ENCODE data around the gene DNM2. TPM values are rescaled to one million over a fixed set of nuclear protein-coding genes. Genes with fewer than 3 reads are reported as not detected.

DNM2 gene
- total and polyA plus RNA-seq, 9 of the 15 experiments (the other 6 are each of a cell fraction or from before 2014, with no cell fraction given): 2.2 to 161 (median 72.6) TPM

GRCh38 chr19:10776900-10777650 is 59.2 kb downstream of the DNM2 start:
- H3K4me1 ChIP-seq (replicated peaks in 1 of 2; ENCODE audit: control insufficient read depth in 2 of 2, insufficient read depth in 2 of 2, low read length in 2 of 2): peaks cover 0 to 5% of the 10 kb centered on the region in 2 experiments; a peak in 1 of 5 replicates
- no peak for ATAC-seq
- 69% methylated on average over 14 of the region's 14 CpGs for WGBS (ENCODE audit: insufficient coverage, low coverage, missing lambda C conversion rate)
- H3K36me3 ChIP-seq (ENCODE audit: control insufficient read depth, insufficient read depth, low read length): peaks cover 85% of the 10 kb centered on the region
- no peak for TF ChIP-seq ERF (CRISPR knock-in tag; IDR thresholded peaks at IDR 0.05)
- no peak for TF ChIP-seq THRAP3 (IDR thresholded peaks at IDR 0.05; ENCODE audit: borderline replicate concordance)
- TF ChIP-seq, protein P1, sequence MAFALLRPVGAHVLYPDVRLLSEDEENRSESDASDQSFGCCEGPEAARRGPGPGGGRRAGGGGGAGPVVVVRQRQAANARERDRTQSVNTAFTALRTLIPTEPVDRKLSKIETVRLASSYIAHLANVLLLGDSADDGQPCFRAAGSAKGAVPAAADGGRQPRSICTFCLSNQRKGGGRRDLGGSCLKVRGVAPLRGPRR (CRISPR knock-in tag; IDR thresholded peaks at IDR 0.05): no peak
- TF ChIP-seq NR2C1 (IDR thresholded peaks at IDR 0.05): peak; percentile 27; the same call in 1 of the 2 replicates
- TF ChIP-seq NR2C1 (tag; IDR thresholded peaks at IDR 0.05): peak; percentile 63
- TF ChIP-seq TCF7 (IDR thresholded peaks at IDR 0.05; ENCODE audit: borderline replicate concordance): no peak
- no peak for TF ChIP-seq CBFB (CRISPR knock-in tag; IDR thresholded peaks at IDR 0.05)
- no peak for TF ChIP-seq SMARCE1 (IDR thresholded peaks at IDR 0.05)
- H3K4me2 ChIP-seq (ENCODE audit: insufficient read depth, low read length): no peak overlapping the region
- BruUV-seq (replicated peaks): no TSS peak
- no peaks in the 10 kb centered on the region for H3K9me1 ChIP-seq (ENCODE audit: control insufficient read depth, insufficient read depth, low read length)
- no peaks in the 10 kb centered on the region for H3K79me2 ChIP-seq (ENCODE audit: control insufficient read depth, insufficient read depth, low read length)
- in situ Hi-C loops (cut with MboI): no loop called here
- H3K27me3 ChIP-seq (ENCODE audit: control insufficient read depth in 2 of 2, insufficient read depth in 2 of 2, low read length in 2 of 2): no peaks in the 10 kb centered on the region
- H3K9ac ChIP-seq (ENCODE audit: insufficient read depth in 1 of 2, low read depth in 2 of 2, low read length in 2 of 2): peak overlapping the region in 1 of 2 experiments; percentile 14; a peak in 1 of 4 replicates
- CTCF ChIA-PET (ENCODE audit: low intra/inter-chr PET ratio): no interaction called here
- H3K9me3 ChIP-seq (replicated peaks; ENCODE audit: control insufficient read depth, insufficient read depth, low read depth, low read length): no peaks in the 10 kb centered on the region
- H3K4me3 ChIP-seq: no peak overlapping the region
- intact Hi-C loops (cut with micrococcal nuclease): no loop called here
- H4K20me1 ChIP-seq (replicated peaks; ENCODE audit: control insufficient read depth, insufficient read depth, low read length): no peaks in the 10 kb centered on the region
- no peak overlapping the region for H2AFZ ChIP-seq (ENCODE audit: low read depth, low read length)
- FAIRE-seq: no peak
- DNase-seq (ENCODE audit: extremely low read depth in 1 of 4, low spot score in 3 of 4): no peak
- no peak overlapping the region for H3K27ac ChIP-seq (ENCODE audit: extremely low read depth, low read depth, low read length)
- POLR2A ChIA-PET: interaction anchor here (0.9 to 1.1 kb wide), 2 partner anchors 26 to 59 kb away, joined by 3 to 4 read pairs; no protein-coding TSS in a partner anchor
